Measurements from ENCODE around the gene DARS1.

DARS1 gene

DNA sequence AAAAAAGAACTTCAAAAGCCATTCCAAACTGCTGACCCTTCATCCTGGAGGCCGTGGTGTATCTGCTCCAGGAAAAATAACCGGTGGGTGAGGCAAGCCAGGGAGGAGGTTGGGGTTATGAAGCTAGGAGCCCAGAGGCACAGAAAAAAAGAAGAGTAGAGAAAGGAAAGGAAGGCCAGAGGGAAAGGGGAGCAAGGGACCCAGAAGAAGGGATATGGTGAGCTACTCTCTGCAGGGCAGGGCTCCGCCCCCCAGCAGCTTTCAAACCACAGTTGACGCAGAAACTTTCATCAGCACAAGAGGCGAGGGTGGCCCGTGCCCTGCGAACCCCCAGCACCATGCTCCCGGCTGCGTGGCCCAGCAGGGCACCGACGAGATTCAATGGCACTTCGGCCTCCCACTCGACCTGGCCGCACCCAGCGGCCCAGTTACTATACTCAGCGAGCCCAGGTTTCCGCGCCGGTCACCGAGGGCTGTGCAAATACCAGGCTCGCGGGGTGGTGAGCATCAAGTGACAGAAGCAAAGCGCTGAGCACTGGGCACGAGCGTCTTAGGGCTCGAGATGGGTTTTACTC, 109.8 kb downstream of the DARS1 start:
- DNase-seq = no peak

DNA sequence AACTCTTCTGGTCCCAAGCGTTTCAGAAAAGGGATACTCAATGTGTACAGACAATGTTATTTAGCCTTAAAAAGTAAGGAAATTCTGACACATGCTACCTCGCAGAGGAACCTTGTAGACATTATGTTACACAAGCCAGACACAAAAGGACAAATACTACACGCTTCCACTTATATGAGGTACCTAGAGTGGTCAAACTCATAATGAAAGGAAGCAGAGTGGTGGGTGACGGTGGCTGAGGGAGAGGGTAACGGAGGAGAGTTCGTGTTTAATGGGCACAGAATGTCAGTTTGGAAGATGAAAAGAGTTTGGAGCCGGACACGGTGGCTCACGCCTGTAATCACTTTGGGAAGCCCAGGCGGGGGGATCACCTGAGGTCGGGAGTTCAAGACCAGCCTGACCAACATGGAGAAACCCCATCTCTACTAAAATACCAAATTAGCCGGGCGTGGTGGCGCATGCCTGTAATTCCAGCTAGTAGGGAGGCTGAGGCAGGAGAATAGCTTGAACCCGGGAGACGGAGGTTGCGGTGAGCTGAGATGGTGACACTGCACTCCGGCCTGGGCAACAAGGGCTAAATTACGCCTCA, 110.6 kb downstream of the DARS1 start:
- no peak for DNase-seq

DNA sequence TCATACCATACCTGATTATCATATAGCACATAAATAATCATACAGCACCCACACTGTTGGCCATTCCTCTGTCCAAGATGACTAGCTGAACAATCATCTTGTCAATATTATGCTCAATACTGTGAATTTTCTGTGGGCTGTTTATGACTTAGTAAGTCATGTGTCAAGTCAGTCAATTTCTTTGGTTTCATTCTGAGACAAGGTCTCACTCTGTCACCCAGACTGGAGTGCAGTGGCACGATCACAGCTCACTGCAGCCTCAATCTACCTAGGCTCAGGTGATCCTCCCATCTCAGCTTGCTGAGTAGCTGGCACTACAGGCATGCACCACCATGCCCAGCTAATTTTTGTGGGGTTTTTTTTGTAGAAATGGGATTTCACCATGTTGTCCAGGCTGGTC, 114.9 kb downstream of the DARS1 start:
- no peak for DNase-seq

DNA sequence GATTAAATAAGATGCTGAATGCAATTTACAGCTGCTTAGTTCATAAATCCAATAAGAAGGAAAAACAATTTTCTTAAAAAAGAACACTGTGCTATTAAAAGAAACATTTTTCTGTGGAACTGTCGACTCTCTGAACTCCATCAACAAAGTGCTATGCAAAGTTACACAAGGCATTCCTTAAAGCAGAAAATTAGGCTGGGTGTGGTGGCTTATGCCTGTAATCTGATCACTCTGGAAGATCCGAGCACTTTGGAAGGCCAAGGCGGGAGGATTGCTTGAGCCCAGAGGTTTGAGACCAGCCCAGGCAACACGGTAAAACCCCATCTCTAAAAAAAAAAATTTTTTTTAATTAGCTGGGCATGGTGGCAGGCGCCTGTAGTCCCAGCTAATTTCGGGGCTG, 122.2 kb downstream of the DARS1 start:
- no peak for DNase-seq

DNA sequence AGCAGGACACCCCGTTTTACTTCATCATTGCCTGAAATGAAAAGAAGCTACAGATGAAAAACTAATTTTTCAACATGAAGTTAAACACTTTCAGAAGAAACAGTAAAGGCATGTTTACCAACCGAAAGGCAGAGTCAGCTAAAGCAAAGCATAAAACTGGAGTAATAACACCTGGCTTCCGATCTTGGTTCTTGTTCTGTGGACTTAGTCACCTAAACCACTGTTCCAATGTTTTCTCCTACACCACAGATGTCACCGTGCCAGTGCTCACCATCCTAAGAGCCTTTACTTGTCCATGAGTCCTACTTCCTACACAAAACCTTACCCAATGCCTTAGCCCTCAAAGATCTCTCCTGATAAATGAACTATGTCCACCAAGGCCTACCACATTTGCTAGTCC, 122.7 kb downstream of the DARS1 start:
- no peak for DNase-seq
